ENCODE data around the gene DMGDH. TPM values are rescaled to one million over a fixed set of nuclear protein-coding genes. Genes with fewer than 3 reads are reported as not detected.
A peak's percentile ranks its signal among the peaks of the same experiment; 100 is the strongest.

Gene DMGDH
- total RNA-seq, 3 donors from 2014 or later (not counting 1 experiment from before 2014, with no cell fraction given), result 0.43 to 2.9 (median 2.4) TPM

DNA sequence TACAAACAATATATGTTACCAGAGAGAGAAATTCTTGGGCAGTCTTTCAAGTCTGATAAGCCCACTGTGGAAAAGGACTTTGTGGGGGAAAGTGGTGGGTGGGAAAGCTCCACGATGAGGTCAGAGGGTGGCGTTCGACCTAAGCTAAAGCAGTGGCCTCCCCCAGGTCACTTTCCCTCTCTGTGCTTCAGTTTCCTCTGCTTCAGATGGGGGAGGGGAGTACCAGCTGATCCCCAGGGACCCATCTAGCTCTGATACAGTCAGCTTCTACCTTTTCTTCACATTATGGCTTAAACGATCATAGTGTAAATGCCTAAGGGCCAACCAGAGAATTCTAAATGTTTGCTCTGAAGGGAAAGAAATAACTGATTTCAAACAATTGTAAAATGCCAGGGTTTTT, 47.7 kb downstream of the DMGDH start:
- no peaks in the 10 kb centered on the region for H3K9me3 ChIP-seq (ENCODE audit: control insufficient read depth, insufficient read depth, low read length)
- Mint-ChIP-seq H3K36me3 (no peaks in the 10 kb centered on the region), H3K9me3 (no peaks in the 10 kb centered on the region), H3K4me1 (peaks cover 14 to 15% of the 10 kb centered on the region in 2 donors), H3K4me3 (no peak overlapping the region), H3K27ac (no peak overlapping the region), H3K27me3 (ENCODE audit: low read depth in 2 of 2) (peaks cover 34 to 84% of the 10 kb centered on the region in 2 donors)
- H3K27ac ChIP-seq (ENCODE audit: low read length), result no peak overlapping the region
- intact Hi-C loops (cut with micrococcal nuclease), result loop anchor here (2.0 to 10.0 kb wide), 2 partner anchors 443 to 1063 kb away; no protein-coding TSS in a partner anchor
- no peaks in the 10 kb centered on the region for H3K36me3 ChIP-seq (ENCODE audit: control insufficient read depth, insufficient read depth, low read length)
- peaks cover 14% of the 10 kb centered on the region for H3K27me3 ChIP-seq (ENCODE audit: control insufficient read depth, insufficient read depth, low read length)
- no peak for ATAC-seq
- peaks cover 4% of the 10 kb centered on the region for H3K4me1 ChIP-seq (ENCODE audit: control insufficient read depth, insufficient read depth, low read length)
- 76% methylated on average over 3 of the region's 4 CpGs for WGBS (ENCODE audit: insufficient coverage)
- TF ChIP-seq, protein P1, sequence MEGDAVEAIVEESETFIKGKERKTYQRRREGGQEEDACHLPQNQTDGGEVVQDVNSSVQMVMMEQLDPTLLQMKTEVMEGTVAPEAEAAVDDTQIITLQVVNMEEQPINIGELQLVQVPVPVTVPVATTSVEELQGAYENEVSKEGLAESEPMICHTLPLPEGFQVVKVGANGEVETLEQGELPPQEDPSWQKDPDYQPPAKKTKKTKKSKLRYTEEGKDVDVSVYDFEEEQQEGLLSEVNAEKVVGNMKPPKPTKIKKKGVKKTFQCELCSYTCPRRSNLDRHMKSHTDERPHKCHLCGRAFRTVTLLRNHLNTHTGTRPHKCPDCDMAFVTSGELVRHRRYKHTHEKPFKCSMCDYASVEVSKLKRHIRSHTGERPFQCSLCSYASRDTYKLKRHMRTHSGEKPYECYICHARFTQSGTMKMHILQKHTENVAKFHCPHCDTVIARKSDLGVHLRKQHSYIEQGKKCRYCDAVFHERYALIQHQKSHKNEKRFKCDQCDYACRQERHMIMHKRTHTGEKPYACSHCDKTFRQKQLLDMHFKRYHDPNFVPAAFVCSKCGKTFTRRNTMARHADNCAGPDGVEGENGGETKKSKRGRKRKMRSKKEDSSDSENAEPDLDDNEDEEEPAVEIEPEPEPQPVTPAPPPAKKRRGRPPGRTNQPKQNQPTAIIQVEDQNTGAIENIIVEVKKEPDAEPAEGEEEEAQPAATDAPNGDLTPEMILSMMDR (IDR thresholded peaks at IDR 0.05), result no peak
- no peak overlapping the region for H3K4me3 ChIP-seq (ENCODE audit: low read length)
- DNase-seq, result no peak

GRCh38 chr5:79020861-79021561, 48.5 kb downstream of the DMGDH start:
- TF ChIP-seq, protein P1 (IDR thresholded peaks at IDR 0.05), result peak; percentile 44
- H3K4me3 Mint-ChIP-seq, result no peak overlapping the region
- H3K9me3 Mint-ChIP-seq, result no peaks in the 10 kb centered on the region
- H3K27me3 Mint-ChIP-seq (ENCODE audit: low read depth in 2 of 2), result peaks cover 34 to 84% of the 10 kb centered on the region in 2 donors
- H3K4me3 ChIP-seq (ENCODE audit: low read length), result no peak overlapping the region
- no peak overlapping the region for H3K27ac Mint-ChIP-seq
- peaks cover 14 to 15% of the 10 kb centered on the region in 2 donors for H3K4me1 Mint-ChIP-seq
- ATAC-seq (peak; percentile 60 to 81 (median 67)), DNase-seq (peak in 1 of 2 donors; percentile 60)
- peaks cover 14% of the 10 kb centered on the region for H3K27me3 ChIP-seq (ENCODE audit: control insufficient read depth, insufficient read depth, low read length)
- peaks cover 4% of the 10 kb centered on the region for H3K4me1 ChIP-seq (ENCODE audit: control insufficient read depth, insufficient read depth, low read length)
- no peak overlapping the region for H3K27ac ChIP-seq (ENCODE audit: low read length)
- H3K36me3 Mint-ChIP-seq, result no peaks in the 10 kb centered on the region
- WGBS (ENCODE audit: insufficient coverage), result 22% methylated on average over 13 of the region's 14 CpGs
- intact Hi-C loops (cut with micrococcal nuclease), result loop anchor here (2.0 to 10.0 kb wide), 2 partner anchors 444 to 1064 kb away; no protein-coding TSS in a partner anchor
- no peaks in the 10 kb centered on the region for H3K36me3 ChIP-seq (ENCODE audit: control insufficient read depth, insufficient read depth, low read length)
- no peaks in the 10 kb centered on the region for H3K9me3 ChIP-seq (ENCODE audit: control insufficient read depth, insufficient read depth, low read length)

DNA sequence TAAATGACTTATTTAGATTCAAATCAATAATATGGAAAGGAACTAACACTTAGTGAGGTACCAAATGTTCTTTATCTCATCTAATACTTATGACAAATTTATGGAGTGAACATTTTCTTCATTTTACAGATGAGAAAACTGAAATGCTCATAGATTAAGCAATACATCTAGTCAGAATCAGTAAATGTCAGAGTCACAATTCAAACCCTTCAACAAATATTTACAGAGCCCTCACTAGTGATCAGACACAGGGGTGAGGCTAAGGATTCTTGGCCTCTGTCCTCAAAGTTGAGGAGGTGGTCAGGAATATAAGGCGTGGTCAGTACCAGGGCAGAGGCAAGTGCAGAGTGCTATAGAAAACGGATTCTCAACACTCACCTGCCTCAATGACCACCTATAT, 54.8 kb downstream of the DMGDH start:
- no peak overlapping the region for H3K4me3 Mint-ChIP-seq
- TF ChIP-seq, protein P1 (IDR thresholded peaks at IDR 0.05), result no peak
- WGBS (ENCODE audit: insufficient coverage), result 92% methylated on average over 2 of the region's 2 CpGs
- H3K27me3 Mint-ChIP-seq (ENCODE audit: low read depth in 2 of 2), result peaks cover 14 to 56% of the 10 kb centered on the region in 2 donors
- Histone ChIP-seq H3K36me3 (ENCODE audit: control insufficient read depth, insufficient read depth, low read length) (no peaks in the 10 kb centered on the region), H3K27me3 (ENCODE audit: control insufficient read depth, insufficient read depth, low read length) (no peaks in the 10 kb centered on the region), H3K9me3 (ENCODE audit: control insufficient read depth, insufficient read depth, low read length) (peaks cover 5% of the 10 kb centered on the region), H3K27ac (ENCODE audit: low read length) (no peak overlapping the region), H3K4me1 (ENCODE audit: control insufficient read depth, insufficient read depth, low read length) (no peaks in the 10 kb centered on the region), H3K4me3 (ENCODE audit: low read length) (no peak overlapping the region)
- no peak for DNase-seq
- peaks cover 3 to 6% of the 10 kb centered on the region in 2 donors for H3K9me3 Mint-ChIP-seq
- no peaks in the 10 kb centered on the region for H3K36me3 Mint-ChIP-seq
- ATAC-seq, result no peak
- no peak overlapping the region for H3K27ac Mint-ChIP-seq
- no peaks in the 10 kb centered on the region for H3K4me1 Mint-ChIP-seq
- intact Hi-C loops (cut with micrococcal nuclease), result no loop called here

Measured in natural killer cell (primary cell).